A549 (cell line): ENCODE measurements around the gene OSBPL8. TPM values are rescaled to one million over a fixed set of nuclear protein-coding genes. Genes with fewer than 3 reads are reported as not detected.

Source experiments
- ATAC-seq, 2 experiments: fragments of 200-7000 bp in 1 of 2; fragments of >200 bp in 1 of 2; cut with Nextera tagmentation in 1 of 2; cut with Tn5 transposase in 1 of 2; 3 replicates each; pipeline versions ENCODE4 v1.8.0 to v1.9.1; 2018 to 2020; ENCODE audit warnings: mild to moderate bottlenecking in 1 of 2, moderate library complexity in 1 of 2
- CTCF ChIA-PET: fragments of 300-600 bp; sonication (Branson Sonifier 250); formaldehyde crosslinking; extraction: SDS; loops from one replicate; lab custom pipeline; 2021; ENCODE audit warnings: antibody characterized with exemption, inconsistent platforms; lab: Yijun Ruan, JAX
- POLR2A ChIA-PET: fragments of 350-600 bp; formaldehyde crosslinking; extraction: SDS; loops from one replicate; lab custom pipeline; 2021; ENCODE audit warnings: antibody characterized with exemption, inconsistent platforms; lab: Yijun Ruan, JAX
- DNase-seq, 2 experiments: peaks; one replicate each; pipeline versions ENCODE4 v3.0.0 to v3.0.0-alpha.2; 2011 to 2016; ENCODE audit warnings: low read depth in 1 of 2, low spot score in 1 of 2
- FAIRE-seq: peaks from 2 replicates; lab custom pipeline; 2011; peaks lifted over from hg19 to GRCh38; lab: Jason Lieb, UNC
- H3K27ac ChIP-seq, 2 experiments: fragments of >200 bp; sonication (Bioruptor Twin); formaldehyde crosslinking; 3 replicates each; pipeline ENCODE4 v1.5.1; 2016 to 2017
- H3K4me1 ChIP-seq: fragments of >200 bp; sonication (Bioruptor Twin); formaldehyde crosslinking; 3 replicates; pipeline ENCODE4 v1.6.1; 2016
- H3K4me2 ChIP-seq: fragments of >200 bp; sonication (Bioruptor Twin); formaldehyde crosslinking; 3 replicates; pipeline ENCODE4 v1.6.1; 2016
- H3K4me3 ChIP-seq: fragments of >200 bp; sonication (Bioruptor Twin); formaldehyde crosslinking; 3 replicates; pipeline ENCODE4 v1.5.1; 2016
- H3K9me3 ChIP-seq: fragments of >200 bp; sonication (Bioruptor Twin); formaldehyde crosslinking; 3 replicates; pipeline ENCODE4 v1.6.1; 2016
- CEBPB ChIP-seq, 2 experiments: fragments of >200 bp in 1 of 2; sonication (Bioruptor Twin) in 1 of 2; formaldehyde crosslinking in 1 of 2; IDR thresholded peaks; 2 replicates each; pipeline ENCODE4 v1.6.1; 2012 to 2016
- EHF ChIP-seq: fragments of 250-450 bp; sonication (Bioruptor Pico); IDR thresholded peaks from 2 replicates; pipeline ENCODE4 v1.5.0; 2020; ENCODE audit warnings: mild to moderate bottlenecking
- EHMT2 ChIP-seq: fragments of 200-600 bp; sonication (generic); IDR thresholded peaks from 2 replicates; pipeline ENCODE4 v1.6.1; 2016; ENCODE audit warnings: antibody characterized with exemption, low read depth, mild to moderate bottlenecking, moderate library complexity
- FOSB ChIP-seq: fragments of 250-450 bp; sonication (Bioruptor Pico); IDR thresholded peaks from 2 replicates; pipeline ENCODE4 v1.5.0; 2020; ENCODE audit warnings: mild to moderate bottlenecking, moderate library complexity
- FOSL2 ChIP-seq, 2 experiments: fragments of 450-650 bp in 1 of 2; fragments of >200 bp in 1 of 2; sonication (Bioruptor Twin) in 1 of 2; formaldehyde crosslinking; IDR thresholded peaks; 2 replicates each; pipeline versions ENCODE4 v1.5.0 to v1.6.1; 2016 to 2020; ENCODE audit warnings: mild to moderate bottlenecking in 1 of 2, moderate library complexity in 1 of 2
- FOXS1 ChIP-seq: fragments of 250-450 bp; sonication (Bioruptor Pico); IDR thresholded peaks from 2 replicates; pipeline ENCODE4 v1.5.0; 2020; ENCODE audit warnings: mild to moderate bottlenecking, moderate library complexity
- HDAC2 ChIP-seq: fragments of 200-600 bp; sonication (generic); IDR thresholded peaks from 2 replicates; pipeline ENCODE4 v1.6.1; 2016
- HOXB13 ChIP-seq: fragments of 250-450 bp; sonication (Bioruptor Pico); IDR thresholded peaks from 2 replicates; pipeline ENCODE4 v1.5.0; 2020; ENCODE audit warnings: low read depth, mild to moderate bottlenecking, moderate library complexity
- KDM5A ChIP-seq: fragments of 200-600 bp; sonication (generic); IDR thresholded peaks from 2 replicates; pipeline ENCODE4 v1.6.1; 2016; ENCODE audit warnings: antibody characterized with exemption, mild to moderate bottlenecking
- MAFK ChIP-seq: fragments of 450-650 bp; IDR thresholded peaks from 2 replicates; pipeline ENCODE4 v1.6.1; 2014; ENCODE audit not compliant: partially characterized antibody
- MAZ ChIP-seq: fragments of 150-350 bp; IDR thresholded peaks from 2 replicates; pipeline ENCODE4 v1.6.1; 2014; ENCODE audit warnings: antibody characterized with exemption, low read depth, low read length, borderline replicate concordance
- NFE2L2 ChIP-seq: fragments of 150-350 bp; conservative IDR thresholded peaks from 2 replicates; pipeline ENCODE4 v1.6.1; 2014; ENCODE audit warnings: low read length
- NPAS2 ChIP-seq: fragments of 250-450 bp; sonication (Bioruptor Pico); IDR thresholded peaks from 2 replicates; pipeline ENCODE4 v1.8.0; 2022; ENCODE audit warnings: mild to moderate bottlenecking, moderate library complexity, borderline replicate concordance
- PHF8 ChIP-seq: fragments of 200-600 bp; sonication (generic); IDR thresholded peaks from 2 replicates; pipeline ENCODE4 v1.6.1; 2016; ENCODE audit warnings: low read depth, mild to moderate bottlenecking, antibody characterized with exemption, moderate library complexity, borderline replicate concordance
- RAD21 ChIP-seq, 2 experiments: fragments of >200 bp in 1 of 2; sonication (Bioruptor Twin) in 1 of 2; formaldehyde crosslinking in 1 of 2; IDR thresholded peaks in 1 of 2; conservative IDR thresholded peaks in 1 of 2; 2 replicates in 1 of 2; 3 replicates in 1 of 2; pipeline ENCODE4 v1.6.1; 2012 to 2018; ENCODE audit warnings: inconsistent platforms in 1 of 2
- RARB ChIP-seq: fragments of 250-450 bp; sonication (Bioruptor Pico); IDR thresholded peaks from 2 replicates; pipeline ENCODE4 v1.8.0; 2021; ENCODE audit warnings: mild to moderate bottlenecking, moderate library complexity
- RCOR1 ChIP-seq: fragments of 150-350 bp; IDR thresholded peaks from 2 replicates; pipeline ENCODE4 v1.6.1; 2014; ENCODE audit warnings: antibody characterized with exemption, low read length, low read depth
- SMC3 ChIP-seq: fragments of >200 bp; sonication (Bioruptor Twin); formaldehyde crosslinking; IDR thresholded peaks from 3 replicates; pipeline ENCODE4 v1.6.1; 2018; ENCODE audit warnings: inconsistent platforms
- SREBF2 ChIP-seq: fragments of 450-650 bp; IDR thresholded peaks from 2 replicates; pipeline ENCODE4 v1.6.1; 2014; ENCODE audit warnings: mild to moderate bottlenecking, moderate library complexity
- TP53 ChIP-seq: fragments of 250-450 bp; sonication (Bioruptor Pico); IDR thresholded peaks from 2 replicates; pipeline ENCODE4 v1.5.0; 2021; ENCODE audit warnings: mild to moderate bottlenecking, moderate library complexity
- ZFP36 ChIP-seq: fragments of 450-650 bp; IDR thresholded peaks from 2 replicates; pipeline ENCODE4 v1.6.1; 2014; ENCODE audit warnings: borderline replicate concordance; ENCODE audit not compliant: partially characterized antibody
- WGBS: methylation state at CpG from one replicate; pipeline ENCODE4 v1.1.6; 2017; ENCODE audit errors: missing lambda C conversion rate; 5-methylcytosine and 5-hydroxymethylcytosine counted together
- polyA plus RNA-seq, 4 experiments: library from polyadenylated mRNA; depleted of rRNA in 3 of 4; stranded (reverse); fragments of >200 nt; fragmentation: RNase III in 1 of 4; extraction: RNeasy Plus Mini Kit Qiagen cat#74134 plus additional on column Dnase treatment in 1 of 4; gene quantifications; 2 replicates in 3 of 4; 3 replicates in 1 of 4; pipeline ENCODE4 v1.2.3, GENCODE V29; 2011 to 2017
- TF ChIP-seq, protein P1 (sequence below): fragments of 250-450 bp; sonication (Bioruptor Pico); IDR thresholded peaks from 2 replicates; pipeline ENCODE4 v1.5.0; 2020; ENCODE audit warnings: low read depth, mild to moderate bottlenecking, moderate library complexity
- TF ChIP-seq, protein P2 (sequence below): fragments of 200-600 bp; sonication (generic); IDR thresholded peaks from 2 replicates; pipeline ENCODE4 v1.6.1; 2016; ENCODE audit warnings: antibody characterized with exemption, mild to moderate bottlenecking, moderate library complexity

Gene OSBPL8
- polyA plus RNA-seq, 2 of the 4 experiments (the other 2 are of a cell fraction), result 15.4 to 43.2 TPM

DNA sequence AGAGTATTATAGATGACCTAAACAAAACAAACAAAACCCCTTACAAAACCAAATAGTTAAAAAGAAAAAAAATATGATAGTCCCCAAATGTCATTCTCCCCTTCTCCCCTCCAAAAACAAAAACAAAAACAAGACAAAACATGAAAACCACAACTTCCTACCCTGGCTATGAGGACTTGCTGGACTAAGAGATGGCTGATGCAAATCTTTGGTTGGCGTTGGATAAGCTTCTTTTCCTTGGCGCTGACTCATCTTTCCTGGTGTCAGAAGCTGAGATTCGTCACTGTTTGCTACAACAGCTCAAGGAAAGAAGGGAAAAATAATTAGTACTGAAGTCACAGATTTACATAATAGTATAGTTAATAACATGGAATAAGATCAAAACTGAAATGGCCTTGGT, 108.9 kb downstream of the OSBPL8 start:
- no peaks in the 10 kb centered on the region for H3K9me3 ChIP-seq
- peak; percentile 65 for FAIRE-seq
- no peak for TF ChIP-seq CEBPB (IDR thresholded peaks at IDR 0.05)
- TF ChIP-seq PHF8, result no peak
- no peak for TF ChIP-seq NFE2L2
- no peak for TF ChIP-seq RARB (CRISPR knock-in tag)
- TF ChIP-seq NPAS2 (CRISPR knock-in tag), result no peak
- TF ChIP-seq TP53 (CRISPR knock-in tag), result no peak
- no peak for TF ChIP-seq FOXS1 (CRISPR knock-in tag)
- TF ChIP-seq, protein P1, sequence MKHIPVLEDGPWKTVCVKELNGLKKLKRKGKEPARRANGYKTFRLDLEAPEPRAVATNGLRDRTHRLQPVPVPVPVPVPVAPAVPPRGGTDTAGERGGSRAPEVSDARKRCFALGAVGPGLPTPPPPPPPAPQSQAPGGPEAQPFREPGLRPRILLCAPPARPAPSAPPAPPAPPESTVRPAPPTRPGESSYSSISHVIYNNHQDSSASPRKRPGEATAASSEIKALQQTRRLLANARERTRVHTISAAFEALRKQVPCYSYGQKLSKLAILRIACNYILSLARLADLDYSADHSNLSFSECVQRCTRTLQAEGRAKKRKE (CRISPR knock-in tag), result no peak
- TF ChIP-seq HDAC2, result no peak
- TF ChIP-seq SREBF2, result no peak
- no peak for TF ChIP-seq EHMT2
- peak; percentile 79 for TF ChIP-seq MAFK
- no peak for TF ChIP-seq ZFP36
- 0 out of 2 replicates have a peak, but pooled peaks have one; percentile 26 for TF ChIP-seq FOSL2 (IDR thresholded peaks at IDR 0.05)
- TF ChIP-seq FOSL2 (CRISPR knock-in tag; IDR thresholded peaks at IDR 0.05), result peak; percentile 73
- TF ChIP-seq, all 56 proteins: peak for 2
- 0 out of 6 replicates have a peak, but pooled peaks of 1 of the 2 experiments have one; percentile 54 for ATAC-seq
- ChIA-PET CTCF (no interaction called here), POLR2A (no interaction called here)
- peak overlapping the region; percentile 56 to 66; a peak in 5 of 6 replicates for H3K27ac ChIP-seq
- H3K4me2 ChIP-seq, result peak overlapping the region; percentile 44
- H3K4me1 ChIP-seq, result peaks cover 31% of the 10 kb centered on the region
- DNase-seq, result peak; percentile 59 to 75
- H3K4me3 ChIP-seq, result no peak overlapping the region
- WGBS, result 15% methylated on average over 3 of the region's 3 CpGs

DNA sequence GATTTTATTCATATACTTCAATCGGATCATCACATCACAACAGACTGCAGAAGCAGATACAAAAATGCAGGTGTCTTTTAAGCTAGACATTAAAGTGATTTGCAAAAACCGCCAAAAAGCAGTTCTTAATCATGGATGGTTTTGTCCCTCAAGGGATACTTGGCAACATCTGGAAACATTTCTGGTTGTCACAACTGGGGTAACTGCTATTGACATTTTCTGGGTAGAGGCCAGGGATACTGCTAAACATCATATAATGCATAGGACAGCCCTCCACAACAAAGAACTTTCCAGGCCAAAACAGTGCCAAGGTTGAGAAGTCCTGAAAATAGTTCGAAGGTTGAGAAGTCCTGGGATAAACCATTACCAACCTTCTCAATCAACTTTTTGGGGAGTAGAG, 109.6 kb downstream of the OSBPL8 start:
- ATAC-seq (no peak), DNase-seq (no peak)
- H3K27ac ChIP-seq, result peak overlapping the region; percentile 56 to 64; a peak in 5 of 6 replicates
- CTCF ChIA-PET, result no interaction called here
- H3K4me2 ChIP-seq, result peak overlapping the region; percentile 44
- POLR2A ChIA-PET, result no interaction called here
- no peaks in the 10 kb centered on the region for H3K9me3 ChIP-seq
- H3K4me1 ChIP-seq, result peaks cover 28% of the 10 kb centered on the region
- no peak for TF ChIP-seq RAD21 (conservative IDR thresholded peaks at IDR 0.05 in 1 of 2, IDR thresholded peaks at IDR 0.05 in 1 of 2)
- no peak for TF ChIP-seq SMC3
- TF ChIP-seq EHF (CRISPR knock-in tag), result no peak
- TF ChIP-seq RCOR1, result no peak
- no peak for TF ChIP-seq HDAC2
- TF ChIP-seq FOSB (CRISPR knock-in tag), result no peak
- TF ChIP-seq KDM5A, result no peak
- no peak for TF ChIP-seq MAZ
- no peak for TF ChIP-seq CEBPB (IDR thresholded peaks at IDR 0.05)
- no peak for TF ChIP-seq ZFP36
- TF ChIP-seq, protein P2, sequence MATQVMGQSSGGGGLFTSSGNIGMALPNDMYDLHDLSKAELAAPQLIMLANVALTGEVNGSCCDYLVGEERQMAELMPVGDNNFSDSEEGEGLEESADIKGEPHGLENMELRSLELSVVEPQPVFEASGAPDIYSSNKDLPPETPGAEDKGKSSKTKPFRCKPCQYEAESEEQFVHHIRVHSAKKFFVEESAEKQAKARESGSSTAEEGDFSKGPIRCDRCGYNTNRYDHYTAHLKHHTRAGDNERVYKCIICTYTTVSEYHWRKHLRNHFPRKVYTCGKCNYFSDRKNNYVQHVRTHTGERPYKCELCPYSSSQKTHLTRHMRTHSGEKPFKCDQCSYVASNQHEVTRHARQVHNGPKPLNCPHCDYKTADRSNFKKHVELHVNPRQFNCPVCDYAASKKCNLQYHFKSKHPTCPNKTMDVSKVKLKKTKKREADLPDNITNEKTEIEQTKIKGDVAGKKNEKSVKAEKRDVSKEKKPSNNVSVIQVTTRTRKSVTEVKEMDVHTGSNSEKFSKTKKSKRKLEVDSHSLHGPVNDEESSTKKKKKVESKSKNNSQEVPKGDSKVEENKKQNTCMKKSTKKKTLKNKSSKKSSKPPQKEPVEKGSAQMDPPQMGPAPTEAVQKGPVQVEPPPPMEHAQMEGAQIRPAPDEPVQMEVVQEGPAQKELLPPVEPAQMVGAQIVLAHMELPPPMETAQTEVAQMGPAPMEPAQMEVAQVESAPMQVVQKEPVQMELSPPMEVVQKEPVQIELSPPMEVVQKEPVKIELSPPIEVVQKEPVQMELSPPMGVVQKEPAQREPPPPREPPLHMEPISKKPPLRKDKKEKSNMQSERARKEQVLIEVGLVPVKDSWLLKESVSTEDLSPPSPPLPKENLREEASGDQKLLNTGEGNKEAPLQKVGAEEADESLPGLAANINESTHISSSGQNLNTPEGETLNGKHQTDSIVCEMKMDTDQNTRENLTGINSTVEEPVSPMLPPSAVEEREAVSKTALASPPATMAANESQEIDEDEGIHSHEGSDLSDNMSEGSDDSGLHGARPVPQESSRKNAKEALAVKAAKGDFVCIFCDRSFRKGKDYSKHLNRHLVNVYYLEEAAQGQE, result no peak
- TF ChIP-seq HOXB13, result no peak
- TF ChIP-seq, all 56 proteins: peak for 0
- WGBS, result 88% methylated on average over 3 of the region's 3 CpGs
- H3K4me3 ChIP-seq, result no peak overlapping the region
- no peak for FAIRE-seq
